ENCODE results near the gene ARL5A. TPM values are rescaled to one million over a fixed set of nuclear protein-coding genes. Genes with fewer than 3 reads are reported as not detected.
"Not testable (repeated sequence)": the region's sequence is repeated elsewhere in the genome, so short reads cannot be mapped to it uniquely, and the experiment has no call there.

ARL5A gene
- total RNA-seq, 2 experiments from 2014 or later: 54.6 to 63.2 TPM

DNA sequence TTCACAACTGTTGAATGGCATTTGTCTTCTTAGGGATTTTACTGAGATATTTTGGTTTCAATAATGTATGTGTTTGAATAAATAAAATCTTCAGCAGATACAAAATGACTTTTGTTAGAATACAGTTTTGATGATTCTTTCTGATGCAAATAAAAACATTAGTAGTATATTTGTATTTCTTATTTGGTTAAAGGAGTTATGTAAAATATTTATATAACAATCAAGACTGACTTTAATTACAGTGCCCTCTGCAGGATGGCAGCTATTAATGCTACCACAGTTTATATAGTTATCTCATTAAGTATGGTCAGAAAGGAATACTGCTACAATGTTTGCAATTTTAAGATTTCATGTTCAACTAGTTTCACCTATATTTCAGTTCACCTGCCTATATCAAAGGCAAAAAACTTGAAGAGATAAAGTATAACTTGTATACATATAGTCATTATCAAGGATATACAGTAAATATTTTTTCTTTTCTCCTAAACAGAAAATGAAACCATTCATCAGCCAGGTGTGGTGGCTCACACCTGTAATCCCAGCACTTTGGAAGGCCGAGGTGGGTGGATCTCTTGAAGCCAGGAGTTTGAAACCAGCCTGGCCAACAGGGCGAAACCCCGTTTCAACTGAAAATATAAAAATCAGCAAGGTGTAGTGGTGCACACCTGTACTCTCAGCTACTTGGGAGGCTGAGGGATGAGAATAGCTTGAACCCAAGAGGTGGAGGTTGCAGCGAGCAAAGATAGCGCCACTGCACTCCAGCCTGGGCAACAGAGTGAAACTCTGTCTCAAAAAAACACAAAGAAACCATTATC lies 19.8 kb downstream of the ARL5A start:
- intact Hi-C loops (cut with micrococcal nuclease): no loop called here
- ChIA-PET POLR2A (no interaction called here), CTCF (interaction anchor here (1.0 kb wide), 2 partner anchors 8 to 171 kb away, joined by 3 read pairs; no protein-coding TSS in a partner anchor)
- H3K9me3 Mint-ChIP-seq: peaks cover 5% of the 10 kb centered on the region
- no peak overlapping the region for H3K4me3 Mint-ChIP-seq
- no peak overlapping the region for H3K27ac Mint-ChIP-seq
- DNase-seq: no peak
- H3K27me3 Mint-ChIP-seq: no peaks in the 10 kb centered on the region
- H3K4me1 Mint-ChIP-seq (ENCODE audit: low read depth): peaks cover 4% of the 10 kb centered on the region
- peaks cover 25% of the 10 kb centered on the region for H3K36me3 Mint-ChIP-seq

- intact Hi-C loops (cut with micrococcal nuclease): no loop called here
- CTCF ChIA-PET: interaction anchor here (1.1 to 1.2 kb wide), 2 partner anchors 15 to 156 kb away, joined by 4 read pairs; no protein-coding TSS in a partner anchor
- POLR2A ChIA-PET: no interaction called here
Observed at GRCh38 chr2:151805961-151806360, 22.3 kb downstream of the ARL5A start.

GRCh38 chr2:151805343-151805742 lies 22.9 kb downstream of the ARL5A start:
- Mint-ChIP-seq H3K27ac (no peak overlapping the region), H3K27me3 (no peaks in the 10 kb centered on the region), H3K9me3 (no peaks in the 10 kb centered on the region), H3K36me3 (peaks cover 18% of the 10 kb centered on the region), H3K4me3 (no peak overlapping the region), H3K4me1 (ENCODE audit: low read depth) (peaks cover 6% of the 10 kb centered on the region)
- ChIA-PET POLR2A (no interaction called here), CTCF (no interaction called here)
- no peak for DNase-seq
- intact Hi-C loops (cut with micrococcal nuclease): no loop called here

More at GRCh38 chr2:151805961-151806360, 22.3 kb downstream of the ARL5A start:
- H3K9me3 Mint-ChIP-seq: no peaks in the 10 kb centered on the region
- peaks cover 21% of the 10 kb centered on the region for H3K36me3 Mint-ChIP-seq
- no peak overlapping the region for H3K27ac Mint-ChIP-seq
- no peaks in the 10 kb centered on the region for H3K27me3 Mint-ChIP-seq
- no peak for DNase-seq
- H3K4me3 Mint-ChIP-seq: no peak overlapping the region
- H3K4me1 Mint-ChIP-seq (ENCODE audit: low read depth): peaks cover 4% of the 10 kb centered on the region

DNA sequence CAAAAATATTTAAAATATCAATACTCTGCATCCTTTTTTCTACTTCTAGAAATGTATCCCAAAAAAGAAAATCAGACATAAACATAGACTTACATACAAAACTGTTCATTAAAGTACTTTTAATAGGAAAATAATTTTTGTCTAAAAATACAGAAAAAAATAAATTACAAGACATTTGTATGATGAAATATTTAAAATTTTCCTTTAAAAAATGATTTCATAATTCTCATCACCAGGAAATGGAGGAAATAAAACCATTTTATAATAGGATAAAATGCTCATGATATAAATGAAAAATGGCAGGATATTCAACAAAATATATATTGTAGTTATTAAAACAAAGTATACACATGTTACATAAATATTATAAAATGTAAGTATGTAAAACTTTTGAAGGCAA lies 24.4 kb downstream of the ARL5A start:
- Mint-ChIP-seq H3K27ac (no peak overlapping the region), H3K4me1 (ENCODE audit: low read depth) (peaks cover 3% of the 10 kb centered on the region), H3K4me3 (no peak overlapping the region), H3K36me3 (peaks cover 17% of the 10 kb centered on the region), H3K9me3 (no peaks in the 10 kb centered on the region), H3K27me3 (no peaks in the 10 kb centered on the region)
- intact Hi-C loops (cut with micrococcal nuclease): no loop called here
- no peak for DNase-seq
- CTCF ChIA-PET: interaction anchor here (0.7 kb wide), 1 partner anchor 15 kb away, joined by 4 read pairs; no protein-coding TSS in a partner anchor
- POLR2A ChIA-PET: no interaction called here

DNA sequence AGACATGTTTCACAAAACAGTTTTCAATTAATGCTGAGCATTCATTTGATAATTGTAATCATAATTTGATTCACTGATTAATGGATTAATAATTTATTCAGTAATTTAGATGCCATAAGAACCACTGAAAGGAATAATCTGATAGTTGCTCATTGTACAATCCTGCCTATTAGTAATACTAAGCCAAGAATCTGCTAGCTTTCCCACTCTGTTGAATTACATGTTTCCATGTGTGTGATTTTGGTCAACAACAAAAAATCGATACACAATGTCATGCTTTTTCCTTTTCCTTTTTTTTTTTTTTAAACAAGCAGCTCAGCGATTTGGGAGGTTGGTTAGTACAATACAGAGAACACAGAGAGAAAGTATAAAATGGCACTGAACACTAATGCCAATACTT lies 25.9 kb downstream of the ARL5A start:
- POLR2A ChIA-PET: no interaction called here
- H3K9me3 Mint-ChIP-seq: no peaks in the 10 kb centered on the region
- H3K27ac Mint-ChIP-seq: no peak overlapping the region
- no peak overlapping the region for H3K4me3 Mint-ChIP-seq
- intact Hi-C loops (cut with micrococcal nuclease): no loop called here
- peaks cover 17% of the 10 kb centered on the region for H3K36me3 Mint-ChIP-seq
- H3K27me3 Mint-ChIP-seq: no peaks in the 10 kb centered on the region
- H3K4me1 Mint-ChIP-seq (ENCODE audit: low read depth): peaks cover 2% of the 10 kb centered on the region
- CTCF ChIA-PET: no interaction called here
- no peak for DNase-seq

GRCh38 chr2:151799886-151800292 lies 28.3 kb downstream of the ARL5A start:
- ChIA-PET CTCF (no interaction called here), POLR2A (no interaction called here)
- H3K36me3 Mint-ChIP-seq: peaks cover 28% of the 10 kb centered on the region
- no peak overlapping the region for H3K27ac Mint-ChIP-seq
- H3K27me3 Mint-ChIP-seq: no peaks in the 10 kb centered on the region
- intact Hi-C loops (cut with micrococcal nuclease): no loop called here
- no peak overlapping the region for H3K4me3 Mint-ChIP-seq
- H3K9me3 Mint-ChIP-seq: no peaks in the 10 kb centered on the region
- DNase-seq: no peak
- peaks cover 2% of the 10 kb centered on the region for H3K4me1 Mint-ChIP-seq (ENCODE audit: low read depth)

DNA sequence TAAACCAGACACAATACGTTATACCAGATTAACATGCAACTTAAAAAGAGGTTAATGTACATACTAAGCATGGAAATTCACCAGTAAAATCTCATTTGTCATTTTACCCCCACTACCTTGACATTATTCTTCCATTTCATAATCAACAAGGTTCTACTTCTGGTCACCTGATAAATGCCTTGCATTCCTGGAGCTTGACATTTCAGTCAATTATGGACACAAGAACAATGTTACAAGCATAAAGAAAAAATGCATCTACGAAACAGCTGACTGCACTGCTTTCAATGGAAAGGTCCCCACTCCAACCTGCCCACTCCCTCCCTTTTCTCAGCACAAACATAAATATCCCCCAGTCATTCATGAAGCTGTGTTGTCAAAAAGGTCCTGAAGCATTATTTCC lies 31.4 kb downstream of the ARL5A start:
- Mint-ChIP-seq H3K4me3 (no peak overlapping the region), H3K36me3 (peaks cover 21% of the 10 kb centered on the region), H3K27ac (no peak overlapping the region), H3K9me3 (no peaks in the 10 kb centered on the region), H3K27me3 (no peaks in the 10 kb centered on the region), H3K4me1 (ENCODE audit: low read depth) (peaks cover 2% of the 10 kb centered on the region)
- intact Hi-C loops (cut with micrococcal nuclease): no loop called here
- POLR2A ChIA-PET: no interaction called here
- CTCF ChIA-PET: no interaction called here
- no peak for DNase-seq

DNA sequence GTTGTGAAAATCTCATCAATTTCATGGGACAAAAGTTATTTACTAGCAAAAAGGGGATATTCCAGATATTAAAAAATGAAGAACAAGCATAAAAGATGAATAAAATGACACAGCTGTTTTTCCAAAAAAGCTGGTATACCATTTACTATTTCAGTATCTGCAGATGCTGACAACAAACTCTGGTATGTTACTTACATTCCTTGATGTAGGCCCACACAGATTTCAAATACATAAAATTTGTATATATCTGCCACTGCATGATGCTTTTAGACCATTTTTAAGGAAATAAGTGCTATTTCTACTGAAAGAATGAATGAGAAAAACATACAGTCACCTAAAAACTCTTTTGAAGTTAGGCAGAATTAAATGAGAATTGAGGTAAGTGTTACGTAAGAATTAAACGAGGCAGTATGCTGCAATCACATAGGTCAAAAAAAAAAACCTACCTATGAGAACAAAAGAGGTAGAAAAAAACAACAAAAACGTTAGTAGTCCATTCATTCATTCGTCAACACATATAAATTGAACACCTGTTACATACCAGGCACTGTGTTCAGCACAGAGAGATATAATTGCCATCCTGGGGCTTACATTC lies 32.5 kb downstream of the ARL5A start:
- Mint-ChIP-seq H3K4me3 (no peak overlapping the region), H3K9me3 (no peaks in the 10 kb centered on the region), H3K27me3 (no peaks in the 10 kb centered on the region), H3K4me1 (ENCODE audit: low read depth) (peaks cover 2% of the 10 kb centered on the region), H3K27ac (no peak overlapping the region), H3K36me3 (peaks cover 24% of the 10 kb centered on the region)
- intact Hi-C loops (cut with micrococcal nuclease): no loop called here
- DNase-seq: no peak
- POLR2A ChIA-PET: no interaction called here
- CTCF ChIA-PET: no interaction called here

DNA sequence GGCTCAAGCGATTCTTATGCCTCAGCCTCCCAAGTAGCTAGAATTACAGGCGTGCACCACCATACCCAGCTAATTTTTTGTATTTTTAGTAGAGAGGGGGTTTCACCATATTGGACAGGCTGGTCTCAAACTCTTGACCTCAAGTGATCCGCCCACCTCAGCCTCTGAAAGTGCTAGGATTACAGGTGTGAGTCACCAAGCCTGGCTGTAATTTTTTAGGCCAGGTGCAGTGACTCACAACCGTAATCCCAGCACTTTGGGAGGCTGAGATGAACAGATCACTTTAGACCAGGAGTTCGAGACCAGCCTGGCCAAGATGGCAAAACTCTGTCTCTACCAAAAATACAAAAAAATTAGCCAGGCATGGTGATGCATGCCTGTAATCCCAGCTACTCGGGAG lies 33.8 kb downstream of the ARL5A start:
- intact Hi-C loops (cut with micrococcal nuclease); CTCF ChIA-PET; H3K4me3 Mint-ChIP-seq; H3K27me3 Mint-ChIP-seq; POLR2A ChIA-PET; H3K27ac Mint-ChIP-seq; H3K9me3 Mint-ChIP-seq; DNase-seq; H3K4me1 Mint-ChIP-seq (ENCODE audit: low read depth): not testable (repeated sequence)
- peaks cover 22% of the 10 kb centered on the region for H3K36me3 Mint-ChIP-seq

- CTCF ChIA-PET: no interaction called here
Observed at GRCh38 chr2:151793123-151793522, 35.1 kb downstream of the ARL5A start.

DNA sequence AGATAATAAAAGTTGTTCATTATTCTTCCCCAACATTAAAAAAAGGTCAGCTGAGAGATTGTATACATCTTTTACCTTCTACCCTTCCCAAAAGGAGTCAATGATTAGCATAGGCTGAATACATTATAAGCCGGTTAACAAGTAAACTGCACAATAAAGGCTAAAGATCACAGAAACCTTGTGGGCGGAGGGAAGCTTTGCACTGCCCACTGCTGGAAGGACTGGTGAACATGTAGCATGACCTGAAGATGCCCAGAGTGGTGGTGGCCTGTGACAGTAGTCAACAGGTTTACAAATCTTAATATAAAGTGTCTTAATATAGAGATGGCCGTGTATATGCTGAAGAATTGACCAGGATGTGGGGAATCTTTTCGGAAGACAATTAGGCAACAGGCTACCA lies 35.6 kb downstream of the ARL5A start:
- Mint-ChIP-seq H3K27me3 (no peaks in the 10 kb centered on the region), H3K9me3 (no peaks in the 10 kb centered on the region), H3K4me1 (ENCODE audit: low read depth) (no peaks in the 10 kb centered on the region), H3K36me3 (peaks cover 28% of the 10 kb centered on the region), H3K27ac (no peak overlapping the region), H3K4me3 (no peak overlapping the region)
- ChIA-PET POLR2A (no interaction called here), CTCF (no interaction called here)
- intact Hi-C loops (cut with micrococcal nuclease): no loop called here
- DNase-seq: no peak

More at GRCh38 chr2:151793123-151793522, 35.1 kb downstream of the ARL5A start:
- Mint-ChIP-seq H3K36me3 (peaks cover 26% of the 10 kb centered on the region), H3K4me3 (no peak overlapping the region), H3K4me1 (ENCODE audit: low read depth) (no peaks in the 10 kb centered on the region), H3K27me3 (no peaks in the 10 kb centered on the region), H3K27ac (no peak overlapping the region), H3K9me3 (no peaks in the 10 kb centered on the region)
- intact Hi-C loops (cut with micrococcal nuclease): no loop called here
- POLR2A ChIA-PET: no interaction called here
- no peak for DNase-seq

DNA sequence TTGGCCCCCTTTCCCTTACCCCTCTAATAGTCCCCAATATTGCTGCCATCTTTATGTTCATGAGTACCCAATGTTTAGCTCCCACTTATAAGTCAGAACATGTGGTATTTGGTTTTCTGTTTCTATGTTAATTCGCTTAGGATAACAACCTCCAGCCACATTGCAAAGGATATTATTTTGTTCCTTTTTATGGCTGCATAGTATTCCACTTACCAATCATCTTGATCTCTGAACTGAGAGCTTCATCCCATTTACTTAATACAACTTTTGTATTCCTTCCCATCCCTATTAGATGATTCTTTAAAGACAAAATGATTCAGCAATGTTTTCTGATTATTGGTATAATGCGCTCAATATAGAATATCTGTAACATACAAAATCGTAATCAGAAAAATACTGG lies 36.7 kb downstream of the ARL5A start:
- intact Hi-C loops (cut with micrococcal nuclease): no loop called here
- H3K27ac Mint-ChIP-seq: no peak overlapping the region
- CTCF ChIA-PET: interaction anchor here (0.6 to 1.4 kb wide), 2 partner anchors 15 to 1751 kb away, joined by 3 to 4 read pairs; no protein-coding TSS in a partner anchor
- H3K9me3 Mint-ChIP-seq: no peaks in the 10 kb centered on the region
- POLR2A ChIA-PET: no interaction called here
- H3K36me3 Mint-ChIP-seq: peaks cover 22% of the 10 kb centered on the region
- no peak for DNase-seq
- no peak overlapping the region for H3K4me3 Mint-ChIP-seq
- H3K4me1 Mint-ChIP-seq (ENCODE audit: low read depth): no peaks in the 10 kb centered on the region
- H3K27me3 Mint-ChIP-seq: no peaks in the 10 kb centered on the region

- no peak overlapping the region for H3K4me3 Mint-ChIP-seq
- intact Hi-C loops (cut with micrococcal nuclease): no loop called here
- ChIA-PET POLR2A (no interaction called here), CTCF (interaction anchor here (1.4 kb wide), 1 partner anchor 16 kb away, joined by 4 read pairs; no protein-coding TSS in a partner anchor)
- DNase-seq: no peak
- H3K9me3 Mint-ChIP-seq: no peaks in the 10 kb centered on the region
- H3K27me3 Mint-ChIP-seq: no peaks in the 10 kb centered on the region
- peaks cover 17% of the 10 kb centered on the region for H3K36me3 Mint-ChIP-seq
- H3K27ac Mint-ChIP-seq: no peak overlapping the region
- H3K4me1 Mint-ChIP-seq (ENCODE audit: low read depth): no peaks in the 10 kb centered on the region
Observed at GRCh38 chr2:151790689-151791088, 37.5 kb downstream of the ARL5A start.
